ENCODE results near the gene ZFP57. TPM values are rescaled to one million over a fixed set of nuclear protein-coding genes. Genes with fewer than 3 reads are reported as not detected.

The ZFP57 gene
- not detected in 2 replicates for total RNA-seq (2014; rRNA removed; shearing (Covaris generic))

DNA sequence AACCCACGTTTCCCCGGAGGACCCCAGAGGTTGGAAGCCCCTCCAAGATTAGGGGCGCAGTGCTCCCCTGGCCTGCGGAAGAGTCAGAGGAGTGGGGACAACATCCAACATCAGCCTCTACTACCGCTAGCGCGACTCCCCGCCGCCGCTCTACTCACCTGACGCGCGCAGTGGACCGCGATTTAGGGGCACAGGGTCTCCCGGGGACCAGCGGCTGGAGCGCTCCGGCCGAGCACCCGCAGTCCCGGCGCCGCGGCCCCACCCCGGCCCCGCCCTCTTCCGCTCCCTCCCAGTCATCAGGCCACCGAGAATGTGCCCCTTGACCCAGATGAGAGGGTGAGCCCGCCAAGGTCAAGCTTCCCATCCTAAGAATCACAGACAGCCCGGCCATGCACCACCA is at the start of gene ZFP57:
Gene ZFP57 (minus strand): TSS at position 249 of the 400 bp plus-strand sequence. CDS start 4,149 bp downstream, outside the sequence.
- DNase-seq (ENCODE audit: low spot score): no peak

DNA sequence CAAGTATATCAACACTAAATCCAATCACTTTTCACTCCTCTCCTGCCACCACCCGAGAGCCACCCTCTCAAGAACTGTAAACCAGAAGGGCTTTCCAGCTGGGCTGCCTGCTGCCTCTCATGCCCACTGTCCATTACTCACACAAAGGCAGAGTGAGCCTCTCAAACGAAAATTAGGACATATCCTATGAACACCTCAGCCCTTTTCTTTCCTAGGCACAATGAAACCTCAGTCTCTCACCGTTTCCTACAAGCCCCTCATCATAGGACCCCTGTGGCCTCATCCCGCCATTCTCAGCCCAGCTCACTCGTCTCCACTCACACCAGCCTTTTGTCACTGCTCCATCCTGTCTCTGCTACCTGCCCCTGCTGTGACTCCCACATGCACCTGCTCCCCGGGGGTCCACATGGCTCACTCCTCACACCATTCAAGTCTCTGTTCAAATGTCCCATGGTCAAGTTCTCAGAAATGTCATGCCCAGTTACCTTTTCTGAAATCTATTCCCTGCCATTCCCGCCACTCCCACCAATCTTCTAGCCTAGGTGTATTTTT is 49.7 kb upstream of the ZFP57 start:
- no peak for DNase-seq (ENCODE audit: low spot score)

DNA sequence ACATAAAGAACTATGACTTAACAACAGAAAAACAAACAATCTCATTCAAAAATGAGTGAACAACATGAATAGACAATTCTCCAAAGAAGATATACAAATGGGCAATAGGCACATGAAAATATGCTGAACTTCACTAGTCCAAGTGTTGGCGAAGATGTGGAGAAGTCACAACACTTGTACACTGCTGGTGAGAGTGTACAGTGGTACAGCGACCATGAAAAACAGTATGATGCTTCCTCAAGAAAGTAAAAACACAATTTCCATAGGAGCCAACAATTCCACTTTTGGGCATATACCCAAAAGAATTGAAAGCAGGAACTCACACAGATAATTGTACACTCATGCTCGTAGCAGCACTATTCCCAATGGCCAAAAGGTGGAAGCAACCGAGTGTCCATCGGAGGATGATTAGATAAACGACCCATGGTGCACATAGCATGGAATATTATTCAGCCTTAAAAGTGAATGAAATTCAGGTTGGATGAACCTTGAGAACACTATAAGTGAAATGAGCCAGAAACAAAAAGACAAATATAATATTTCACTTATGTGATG is 48.9 kb upstream of the ZFP57 start:
- no peak for DNase-seq (ENCODE audit: low spot score)

DNA sequence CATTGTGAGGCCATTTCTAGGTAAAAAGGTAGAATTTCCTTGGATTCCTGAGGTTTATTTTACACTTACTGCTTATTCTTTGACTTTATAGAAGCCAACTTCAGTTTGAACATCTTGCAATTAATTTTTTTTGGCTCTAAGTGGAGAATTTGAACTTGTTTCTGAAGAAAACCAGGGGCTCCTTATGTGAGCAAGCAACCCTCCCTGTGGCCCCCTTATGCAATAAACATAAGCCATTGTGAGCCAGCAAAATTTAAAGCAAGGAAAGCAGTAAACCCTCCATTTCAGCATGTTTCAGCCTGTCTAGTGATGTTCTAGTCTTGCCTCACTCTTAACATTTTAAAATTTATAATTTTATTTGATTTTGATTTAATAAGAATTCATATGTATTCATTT is 47.9 kb upstream of the ZFP57 start:
- DNase-seq (ENCODE audit: low spot score): no peak

DNA sequence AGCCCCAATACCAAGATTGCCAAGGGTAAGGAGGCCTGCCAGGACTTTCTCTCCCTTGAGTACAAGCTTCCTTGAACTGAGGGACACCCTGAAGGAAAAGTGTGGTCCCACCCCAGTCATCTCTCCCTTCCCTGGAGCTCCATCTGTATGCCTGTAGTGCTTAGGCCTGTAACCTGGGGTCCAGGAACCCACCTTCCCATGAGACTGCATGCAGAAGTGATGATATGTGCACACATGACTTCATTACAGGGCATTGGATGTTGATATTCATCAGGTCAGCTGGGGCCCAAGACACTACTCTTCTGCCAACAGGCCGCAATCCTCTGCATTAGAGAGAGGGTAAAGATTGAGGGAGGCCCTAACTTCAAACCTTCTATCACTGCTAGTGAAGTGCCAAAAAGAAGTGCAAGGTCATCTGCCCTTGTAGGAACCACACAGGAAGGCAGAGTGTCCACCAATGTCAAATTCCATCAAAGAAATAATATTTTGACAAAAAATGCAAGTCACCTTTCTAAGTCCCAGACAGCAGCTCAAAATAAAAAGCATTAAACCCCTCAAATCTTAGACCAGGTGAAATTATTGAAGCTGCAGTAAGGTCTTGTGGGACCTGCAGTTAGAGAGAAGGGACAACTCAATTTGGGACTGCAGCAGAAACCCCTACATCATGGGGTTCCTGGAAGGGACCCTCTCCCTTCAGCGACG is 47.4 kb upstream of the ZFP57 start:
- no peak for DNase-seq (ENCODE audit: low spot score)

DNA sequence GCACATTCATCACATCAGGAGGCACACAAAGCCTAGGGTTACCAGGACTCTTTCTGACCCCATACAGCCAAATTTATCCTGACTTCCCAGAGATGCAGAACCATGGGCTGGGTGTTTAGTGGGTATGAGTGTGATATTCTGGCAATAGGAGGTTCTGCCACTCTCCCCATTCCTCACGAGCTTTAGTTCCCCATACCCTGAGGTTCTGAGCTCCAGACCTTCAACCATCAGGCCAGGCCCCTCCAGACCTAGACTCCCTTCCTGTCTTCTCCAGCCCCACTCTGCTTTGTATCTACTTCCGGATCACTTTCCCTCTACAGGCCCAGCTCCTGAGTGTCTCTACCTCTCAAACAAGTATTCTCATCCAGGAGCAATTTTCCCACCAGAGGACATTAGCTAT is 46.7 kb upstream of the ZFP57 start:
- no peak for DNase-seq (ENCODE audit: low spot score)

DNA sequence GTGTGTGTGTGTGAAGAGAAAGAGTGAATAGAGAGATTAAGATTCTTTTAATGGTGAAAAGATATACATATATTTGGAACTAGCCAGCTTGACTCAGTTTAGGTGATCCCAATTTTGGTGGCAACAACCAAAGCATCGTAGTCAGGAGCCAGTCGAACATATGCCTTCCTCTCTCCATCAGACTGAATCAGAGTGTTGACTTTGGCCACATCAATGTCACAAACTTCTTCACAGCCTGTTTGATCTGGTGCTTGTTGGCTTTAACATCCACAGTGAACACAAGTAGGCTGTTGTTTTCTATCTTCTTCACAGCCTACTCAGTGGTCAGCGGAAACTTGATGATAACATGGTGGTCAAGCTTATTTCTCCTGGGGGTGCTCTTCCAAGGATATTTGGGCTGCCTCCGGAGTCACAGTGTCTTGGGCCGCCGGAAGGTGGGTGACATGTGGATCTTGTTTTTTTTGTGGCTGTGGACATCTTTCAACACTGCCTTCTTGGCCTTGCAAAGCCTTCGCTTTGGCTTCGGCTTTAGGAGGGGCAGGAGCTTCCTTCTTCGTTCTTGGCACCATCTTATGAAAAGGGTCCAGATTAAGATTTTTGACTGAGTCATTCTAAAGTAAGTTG is 45.7 kb upstream of the ZFP57 start:
- DNase-seq (ENCODE audit: low spot score): no peak

DNA sequence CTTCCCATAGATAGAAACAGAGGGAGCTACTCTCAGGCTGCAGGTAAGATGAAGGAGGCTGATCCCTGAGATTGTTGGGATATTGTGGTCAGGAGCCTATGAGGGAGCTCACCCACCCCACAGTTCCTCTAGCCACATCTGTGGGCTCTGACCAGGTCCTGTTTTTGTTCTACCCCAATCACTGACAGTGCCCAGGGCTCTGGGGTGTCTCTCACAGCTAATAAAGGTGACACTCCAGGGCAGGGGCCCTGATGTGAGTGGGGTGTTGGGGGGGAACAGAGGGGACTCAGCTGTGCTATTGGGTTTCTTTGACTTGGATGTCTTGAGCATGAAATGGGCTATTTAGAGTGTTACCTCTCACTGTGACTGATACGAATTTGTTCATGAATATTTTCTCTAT is 45.0 kb upstream of the ZFP57 start:
- DNase-seq (ENCODE audit: low spot score): no peak

DNA sequence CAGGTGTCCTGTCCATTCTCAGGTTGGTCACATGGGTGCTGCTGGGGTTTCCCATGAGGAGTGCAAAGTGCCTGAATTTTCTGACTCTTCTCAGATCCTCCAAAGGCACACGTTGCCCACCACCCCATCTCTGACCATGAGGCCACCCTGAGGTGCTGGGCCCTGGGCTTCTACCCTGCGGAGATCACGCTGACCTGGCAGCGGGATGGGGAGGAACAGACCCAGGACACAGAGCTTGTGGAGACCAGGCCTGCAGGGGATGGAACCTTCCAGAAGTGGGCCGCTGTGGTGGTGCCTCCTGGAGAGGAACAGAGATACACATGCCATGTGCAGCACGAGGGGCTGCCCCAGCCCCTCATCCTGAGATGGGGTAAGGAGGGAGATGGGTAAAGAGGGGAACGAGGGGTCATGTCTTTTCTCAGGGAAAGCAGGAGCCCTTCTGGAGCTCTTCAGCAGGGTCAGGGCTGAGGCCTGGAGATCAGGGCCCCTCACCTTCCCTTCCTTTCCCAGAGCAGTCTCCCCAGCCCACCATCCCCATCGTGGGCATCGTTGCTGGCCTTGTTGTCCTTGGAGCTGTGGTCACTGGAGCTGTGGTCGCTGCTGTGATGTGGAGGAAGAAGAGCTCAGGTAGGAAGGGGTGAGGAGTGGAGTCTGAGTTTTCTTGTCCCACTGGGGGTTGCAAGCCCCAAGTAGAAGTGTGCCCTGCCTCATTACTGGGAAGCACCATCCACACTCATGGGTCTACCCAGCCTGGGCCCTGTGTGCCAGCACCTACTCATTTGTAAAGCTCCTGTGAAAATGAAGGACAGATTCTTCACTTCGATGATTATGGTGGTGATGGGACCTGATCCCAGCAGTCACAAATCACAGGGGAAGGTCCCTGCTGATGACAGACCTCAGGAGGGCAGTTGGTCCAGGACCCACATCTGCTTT is 44.3 kb upstream of the ZFP57 start:
- DNase-seq (ENCODE audit: low spot score): no peak

DNA sequence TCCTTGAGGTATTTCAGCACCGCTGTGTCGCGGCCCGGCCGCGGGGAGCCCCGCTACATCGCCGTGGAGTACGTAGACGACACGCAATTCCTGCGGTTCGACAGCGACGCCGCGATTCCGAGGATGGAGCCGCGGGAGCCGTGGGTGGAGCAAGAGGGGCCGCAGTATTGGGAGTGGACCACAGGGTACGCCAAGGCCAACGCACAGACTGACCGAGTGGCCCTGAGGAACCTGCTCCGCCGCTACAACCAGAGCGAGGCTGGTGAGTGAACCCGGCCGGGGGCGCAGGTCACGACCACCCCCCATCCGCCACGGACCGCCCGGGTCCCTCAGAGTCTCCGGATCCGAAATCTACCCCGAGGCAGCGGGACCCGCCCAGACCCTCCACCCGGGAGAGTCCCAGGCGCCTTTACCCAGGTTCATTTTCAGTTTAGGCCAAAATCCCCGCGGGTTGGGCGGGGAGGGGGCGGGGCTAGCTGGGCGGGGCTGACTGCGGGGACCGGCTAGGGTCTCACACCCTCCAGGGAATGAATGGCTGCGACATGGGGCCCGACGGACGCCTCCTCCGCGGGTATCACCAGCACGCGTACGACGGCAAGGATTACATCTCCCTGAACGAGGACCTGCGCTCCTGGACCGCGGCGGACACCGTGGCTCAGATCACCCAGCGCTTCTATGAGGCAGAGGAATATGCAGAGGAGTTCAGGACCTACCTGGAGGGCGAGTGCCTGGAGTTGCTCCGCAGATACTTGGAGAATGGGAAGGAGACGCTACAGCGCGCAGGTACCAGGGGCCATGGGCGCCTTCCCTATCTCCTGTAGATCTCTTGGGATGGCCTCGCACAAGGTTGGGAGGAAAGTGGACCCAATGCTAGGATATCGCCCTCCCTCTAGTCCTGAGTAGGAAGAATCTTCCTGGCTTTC is 43.0 kb upstream of the ZFP57 start:
- no peak for DNase-seq (ENCODE audit: low spot score)

DNA sequence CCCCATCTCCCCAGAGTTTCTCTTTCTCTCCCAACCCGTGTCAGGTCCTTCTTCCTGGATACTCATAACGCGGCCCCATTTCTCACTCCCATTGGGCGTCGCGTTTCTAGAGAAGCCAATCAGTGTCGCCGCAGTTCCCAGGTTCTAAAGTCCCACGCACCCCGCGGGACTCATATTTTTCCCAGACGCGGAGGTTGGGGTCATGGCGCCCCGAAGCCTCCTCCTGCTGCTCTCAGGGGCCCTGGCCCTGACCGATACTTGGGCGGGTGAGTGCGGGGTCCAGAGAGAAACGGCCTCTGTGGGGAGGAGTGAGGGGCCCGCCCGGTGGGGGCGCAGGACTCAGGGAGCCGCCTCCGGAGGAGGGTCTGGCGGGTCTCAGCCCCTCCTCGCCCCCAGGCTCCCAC is 42.3 kb upstream of the ZFP57 start, which contains the start of gene HLA-F:
Gene HLA-F (plus strand): TSS at position 173 of the 404 bp plus-strand sequence. CDS start 30 bp downstream, at position 203.
- DNase-seq (ENCODE audit: low spot score): peak; percentile 79

DNA sequence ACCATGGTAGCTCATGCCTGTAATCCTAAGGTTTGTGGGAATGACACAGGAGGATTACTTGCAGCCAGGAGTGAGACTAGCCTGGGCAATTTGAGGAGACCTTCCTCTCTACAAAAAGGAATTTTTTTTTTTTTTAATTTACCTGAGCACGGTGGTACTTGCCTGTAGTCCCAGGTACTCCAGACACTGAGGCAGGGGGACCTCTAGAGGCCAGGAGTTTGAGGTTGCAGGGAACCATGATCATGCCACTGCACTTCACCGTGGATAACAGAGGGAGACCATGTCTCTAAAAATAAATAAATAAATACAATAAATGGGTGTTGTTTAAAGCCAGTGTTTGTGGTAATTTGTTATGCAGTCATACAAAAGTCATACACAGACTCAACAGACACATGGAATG is 39.9 kb upstream of the ZFP57 start:
- no peak for DNase-seq (ENCODE audit: low spot score)

DNA sequence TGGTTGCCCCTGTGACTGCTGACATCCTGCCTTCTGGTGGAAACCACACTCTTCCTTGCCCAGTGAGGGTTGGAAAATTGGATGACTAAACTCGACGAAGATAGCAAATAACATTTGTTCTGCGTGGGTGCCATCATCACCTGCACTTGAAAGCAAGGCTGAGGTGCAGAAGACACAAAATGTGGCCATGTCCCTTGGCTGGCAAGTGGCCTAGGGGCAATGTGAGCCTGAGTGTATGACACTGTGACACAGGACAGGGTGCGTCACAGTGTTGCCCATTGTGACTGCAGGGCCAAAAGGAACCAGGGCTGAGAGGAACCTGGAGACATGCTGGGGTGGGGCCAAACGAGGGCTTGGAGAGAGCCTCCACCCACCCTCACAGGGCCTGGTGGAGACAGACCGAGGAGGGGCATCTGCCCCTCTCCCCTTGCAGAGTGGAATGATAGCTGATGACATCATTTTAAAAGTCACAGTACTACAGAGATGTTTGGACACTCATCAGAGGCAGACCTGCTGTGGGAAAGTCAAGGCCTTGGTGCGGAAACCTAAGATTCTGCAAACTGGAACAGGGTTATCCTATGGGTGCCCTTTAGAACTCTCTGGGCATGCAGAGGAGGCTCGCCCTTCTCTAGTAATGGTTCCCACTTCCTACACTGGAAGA is 29.5 kb upstream of the ZFP57 start:
- no peak for DNase-seq (ENCODE audit: low spot score)

DNA sequence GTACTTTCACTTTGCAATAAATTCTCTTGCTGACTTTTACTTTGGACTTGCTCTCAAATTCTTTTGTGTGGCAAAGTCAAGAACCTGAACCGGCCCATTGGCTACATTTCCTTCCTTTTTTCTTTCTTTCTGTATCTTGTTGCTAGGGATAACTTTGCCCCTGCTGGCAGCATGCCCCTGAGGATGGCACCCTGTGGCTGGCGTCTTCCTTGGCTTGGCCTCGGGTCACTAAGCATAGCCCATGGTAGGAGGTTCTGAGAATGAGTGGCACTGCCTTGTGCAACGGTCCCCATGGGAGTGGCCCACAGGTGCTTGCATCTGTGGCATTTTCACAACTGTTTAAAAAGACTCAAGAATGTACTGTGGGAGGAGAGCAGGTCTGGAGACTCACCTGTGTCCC is 28.2 kb upstream of the ZFP57 start:
- no peak for DNase-seq (ENCODE audit: low spot score)

DNA sequence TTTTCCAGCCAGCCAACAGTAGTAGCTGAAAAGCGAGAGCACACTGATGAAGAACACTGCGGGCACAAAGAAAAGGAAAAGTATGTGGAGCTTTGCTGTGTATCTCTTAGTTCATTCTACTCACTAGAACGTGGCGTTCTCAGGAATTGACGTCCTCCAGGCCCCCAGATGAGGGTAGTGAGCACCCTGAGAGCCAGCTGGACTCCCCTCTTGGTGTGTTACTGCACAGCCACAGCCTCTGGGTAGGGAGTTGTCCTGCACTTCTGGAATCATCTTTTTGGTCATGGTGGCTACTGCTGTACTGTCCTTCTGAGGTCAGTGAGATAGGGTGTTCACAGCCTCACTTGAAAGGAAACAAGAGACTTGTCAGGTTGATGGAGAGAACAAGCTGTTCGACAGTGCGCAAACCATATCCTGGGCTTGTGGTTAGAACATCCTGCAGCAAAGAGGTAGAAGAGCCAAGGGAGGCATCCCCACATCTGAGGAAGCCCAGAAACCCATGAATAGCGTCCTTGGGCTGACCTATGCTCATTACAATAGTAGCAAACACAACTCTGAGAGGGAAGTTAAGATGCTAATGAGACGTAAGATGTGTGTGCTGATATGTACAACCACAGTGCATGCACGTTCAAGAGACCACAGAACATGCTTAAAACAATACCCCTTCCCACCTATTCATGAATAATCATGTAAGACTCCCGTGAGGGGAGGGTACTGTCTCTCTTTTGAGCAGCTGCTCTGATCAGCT is 27.7 kb upstream of the ZFP57 start:
- DNase-seq (ENCODE audit: low spot score): no peak

DNA sequence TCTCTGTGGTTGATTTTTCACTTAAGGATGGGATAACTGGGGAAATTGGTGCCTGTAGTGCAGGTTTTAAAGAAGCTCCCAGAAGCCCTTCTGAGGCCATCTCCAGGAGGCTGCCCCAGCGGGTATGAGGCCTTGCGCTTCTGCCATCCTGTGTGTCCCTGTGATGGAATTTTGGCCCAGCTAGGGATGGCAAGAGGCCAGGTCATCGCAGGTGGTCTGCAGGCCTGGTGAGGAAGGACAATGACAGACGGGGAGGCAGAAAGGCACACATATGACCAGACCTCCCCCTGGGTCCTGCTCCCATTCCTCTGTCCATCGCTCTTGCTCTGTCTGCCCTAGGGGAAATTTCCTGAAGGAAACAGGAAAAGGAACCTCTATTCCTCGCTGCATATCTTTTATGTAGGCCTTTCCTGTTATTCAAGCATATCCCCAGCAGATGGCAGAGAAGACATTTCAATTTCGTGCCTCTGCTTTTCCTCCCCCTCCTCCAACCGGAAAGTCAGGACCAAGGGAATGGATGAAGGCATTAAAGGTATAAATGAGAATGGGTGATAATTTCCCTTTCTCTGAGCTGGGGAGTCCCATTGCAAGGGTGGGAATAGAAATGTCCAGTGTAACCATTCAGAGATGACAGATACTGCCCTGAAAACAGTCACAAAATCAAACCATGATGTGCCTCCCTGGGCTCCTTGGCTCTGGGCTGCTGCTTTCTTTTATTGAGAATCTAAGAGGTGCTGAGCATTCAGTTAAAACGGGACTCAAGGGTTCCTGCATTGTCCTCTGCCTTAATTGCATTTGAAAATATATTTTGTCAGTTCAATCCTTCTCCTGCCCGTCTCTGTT is 24.7 kb upstream of the ZFP57 start:
- DNase-seq (ENCODE audit: low spot score): peak; percentile 56

DNA sequence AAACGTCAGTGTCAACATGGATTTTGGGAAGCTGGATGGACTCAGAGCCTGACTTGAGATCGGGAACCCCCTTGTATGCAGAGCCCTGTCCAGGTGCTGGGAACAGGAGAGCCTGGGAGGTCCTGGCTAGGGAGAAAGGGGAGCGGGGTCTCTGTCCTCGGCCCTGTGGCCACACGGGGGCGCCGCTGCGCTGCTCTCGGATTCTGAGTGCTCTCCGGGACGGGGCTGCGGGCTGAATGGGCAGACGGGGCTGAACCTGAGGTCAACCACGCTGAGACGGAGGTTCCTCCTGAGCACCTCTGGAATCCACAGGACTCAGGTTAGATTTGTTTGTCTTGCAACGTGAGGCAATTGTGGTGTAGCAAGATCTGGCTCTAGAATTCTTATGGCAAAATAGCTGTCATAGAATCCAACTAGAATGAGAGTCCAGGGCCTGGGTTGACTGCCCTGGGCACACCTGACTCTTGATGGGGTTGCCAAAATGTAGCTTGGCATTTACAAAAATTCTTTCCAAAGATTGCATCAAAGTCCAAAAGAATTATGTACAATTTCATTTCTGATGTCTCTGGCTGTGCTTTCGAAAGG is 21.7 kb upstream of the ZFP57 start:
- DNase-seq (ENCODE audit: low spot score): peak; percentile 22
